Suprapubic skin (tissue), 4 donors: ENCODE data around the gene TBC1D13. TPM values are rescaled to one million over a fixed set of nuclear protein-coding genes. Genes with fewer than 3 reads are reported as not detected.

Source experiments
- DNase-seq, 2 donors: peaks; one replicate each; pipeline ENCODE4 v3.0.0-alpha.2; 2019; ENCODE audit warnings: low spot score in 2 of 2
- H3K27ac ChIP-seq: fragments of 200-600 bp; sonication (generic); one replicate; pipeline ENCODE4 v1.5.1; 2019
- H3K27me3 ChIP-seq: fragments of 200-600 bp; sonication (generic); one replicate; pipeline ENCODE4 v1.5.1; 2019
- H3K36me3 ChIP-seq: fragments of 200-600 bp; sonication (generic); one replicate; pipeline ENCODE4 v1.5.1; 2019
- H3K4me1 ChIP-seq: fragments of 200-600 bp; sonication (generic); one replicate; pipeline ENCODE4 v1.5.1; 2019
- H3K4me3 ChIP-seq: fragments of 200-600 bp; sonication (generic); one replicate; pipeline ENCODE4 v1.5.1; 2019; ENCODE audit warnings: mild to moderate bottlenecking
- H3K9me3 ChIP-seq: fragments of 200-600 bp; sonication (generic); one replicate; pipeline ENCODE4 v1.5.1; 2019
- EP300 ChIP-seq: sonication (generic); formaldehyde crosslinking; IDR thresholded peaks from one replicate; pipeline ENCODE4 v1.6.1; 2017; ENCODE audit warnings: antibody characterized with exemption
- POLR2A ChIP-seq, 2 donors: fragments of 450-650 bp; IDR thresholded peaks; one replicate each; pipeline ENCODE4 v1.6.1; 2017; ENCODE audit warnings: antibody characterized with exemption in 2 of 2, mild to moderate bottlenecking in 2 of 2, moderate library complexity in 2 of 2
- POLR2AphosphoS5 ChIP-seq, 3 donors: sonication (generic); formaldehyde crosslinking; IDR thresholded peaks; one replicate each; pipeline ENCODE4 v1.6.1; 2017; ENCODE audit warnings: antibody characterized with exemption in 3 of 3
- WGBS: methylation state at CpG from one replicate; pipeline ENCODE4 v1.1.5; 2018; 5-methylcytosine and 5-hydroxymethylcytosine counted together
- total RNA-seq, 4 donors: library from RNA; depleted of rRNA; stranded (reverse); fragments of >200 nt; gene quantifications; one replicate each; pipeline ENCODE4 v1.1.0, GENCODE V29; 2016
- TF ChIP-seq, protein P1 (sequence below), 2 donors: fragments of 200-600 bp in 1 of 2; fragments of 450-650 bp in 1 of 2; sonication (generic) in 1 of 2; IDR thresholded peaks; one replicate each; pipeline ENCODE4 v1.5.1; 2016 to 2019; ENCODE audit warnings: antibody characterized with exemption in 2 of 2, mild to moderate bottlenecking in 1 of 2, moderate library complexity in 1 of 2

TBC1D13 gene, protein sequence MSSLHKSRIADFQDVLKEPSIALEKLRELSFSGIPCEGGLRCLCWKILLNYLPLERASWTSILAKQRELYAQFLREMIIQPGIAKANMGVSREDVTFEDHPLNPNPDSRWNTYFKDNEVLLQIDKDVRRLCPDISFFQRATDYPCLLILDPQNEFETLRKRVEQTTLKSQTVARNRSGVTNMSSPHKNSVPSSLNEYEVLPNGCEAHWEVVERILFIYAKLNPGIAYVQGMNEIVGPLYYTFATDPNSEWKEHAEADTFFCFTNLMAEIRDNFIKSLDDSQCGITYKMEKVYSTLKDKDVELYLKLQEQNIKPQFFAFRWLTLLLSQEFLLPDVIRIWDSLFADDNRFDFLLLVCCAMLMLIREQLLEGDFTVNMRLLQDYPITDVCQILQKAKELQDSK
- 10 to 100 TPM; 11.9 to 27.8 (median 20.0) TPM for total RNA-seq

DNA sequence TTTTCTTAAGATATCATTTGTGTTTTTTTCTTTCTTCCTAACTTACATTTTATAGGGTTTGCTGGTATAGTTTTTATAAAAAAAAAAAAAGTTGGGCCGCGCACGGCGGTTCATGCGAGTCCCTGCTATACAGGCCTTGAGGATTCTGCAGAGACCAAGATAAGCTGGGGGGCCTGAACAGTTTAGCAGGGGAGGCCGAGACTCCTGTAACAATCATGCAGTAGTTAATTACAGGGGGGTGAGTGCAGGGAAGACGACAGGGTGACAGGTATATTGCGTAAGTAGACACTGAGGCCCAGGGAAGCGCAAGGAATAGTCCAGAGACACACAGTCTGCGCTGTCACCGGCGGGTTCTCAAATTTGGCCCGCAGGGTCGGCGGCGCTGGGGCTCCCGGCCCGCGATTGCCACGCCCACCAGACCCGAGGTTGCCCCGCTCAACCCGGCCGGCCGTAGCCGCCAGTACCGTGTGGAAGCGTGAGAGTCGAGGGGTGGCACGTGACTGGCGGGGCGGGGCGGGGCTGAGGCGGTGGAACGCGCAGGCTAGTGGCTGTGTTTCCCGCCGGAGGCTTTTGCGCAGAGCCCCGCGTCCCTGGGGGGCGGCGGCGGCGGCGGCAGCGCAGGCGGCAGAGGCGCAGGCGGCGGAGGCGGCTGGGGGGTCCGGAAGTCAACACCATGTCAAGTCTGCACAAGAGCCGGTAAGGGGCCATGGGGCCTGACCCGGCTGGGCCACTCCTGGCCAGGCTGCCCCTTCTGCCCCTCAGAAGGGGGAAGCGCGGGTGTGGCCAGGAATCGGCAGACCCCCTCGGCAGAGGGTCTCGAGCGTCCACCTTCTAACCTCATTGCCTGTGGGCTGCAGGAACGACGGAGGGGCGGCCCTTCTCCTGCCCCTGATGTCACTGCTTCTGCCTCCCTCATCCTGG, at the start of gene TBC1D13:
Gene TBC1D13, plus strand, starts transcription at position 573 of the 921 bp plus-strand sequence. Its CDS starts 101 bp downstream, at position 674.
- WGBS, result 24% methylated on average over 15 of the region's 64 CpGs
- no peak for TF ChIP-seq EP300
- peak in 2 of 3 donors; percentile 28 to 81 for TF ChIP-seq POLR2AphosphoS5 (IDR thresholded peaks at IDR 0.05)
- no peaks in the 10 kb centered on the region for H3K9me3 ChIP-seq
- peaks cover 16% of the 10 kb centered on the region for H3K4me1 ChIP-seq
- peak within 1 kb of the TSS; percentile 85 for H3K27ac ChIP-seq
- peak within 1 kb of the TSS; percentile 79 for H3K4me3 ChIP-seq
- peaks cover 22% of the 10 kb centered on the region for H3K36me3 ChIP-seq
- no peaks in the 10 kb centered on the region for H3K27me3 ChIP-seq
- DNase-seq, result peak; percentile 95 to 96

DNA sequence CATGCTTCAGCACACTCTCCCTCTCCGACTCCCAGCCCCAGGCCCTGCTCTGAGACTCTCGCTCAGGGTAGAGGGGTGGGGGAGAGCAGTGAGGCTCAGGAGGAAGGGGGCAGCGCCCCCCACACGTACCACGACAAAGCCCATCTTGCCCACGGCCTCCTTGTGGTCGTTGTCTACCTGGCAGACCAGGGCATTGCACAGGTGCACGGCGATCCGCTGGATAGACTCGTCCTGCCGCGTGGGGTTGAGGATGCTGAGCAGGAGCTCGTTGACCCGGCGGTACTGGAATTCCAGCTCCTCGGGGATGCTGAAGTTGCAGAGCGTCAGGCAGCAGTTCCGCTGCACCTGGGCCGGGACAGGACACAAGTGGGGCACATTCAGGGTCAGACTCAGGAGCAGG, 44.7 kb upstream of the TBC1D13 start:
- Histone ChIP-seq H3K4me1 (no peaks in the 10 kb centered on the region), H3K4me3 (no peak overlapping the region), H3K36me3 (peaks cover 55% of the 10 kb centered on the region), H3K27me3 (no peaks in the 10 kb centered on the region), H3K9me3 (no peaks in the 10 kb centered on the region), H3K27ac (no peak overlapping the region)
- TF ChIP-seq POLR2AphosphoS5 (IDR thresholded peaks at IDR 0.05) (no peak), EP300 (no peak), POLR2A (IDR thresholded peaks at IDR 0.05) (no peak)
- TF ChIP-seq, protein P1, sequence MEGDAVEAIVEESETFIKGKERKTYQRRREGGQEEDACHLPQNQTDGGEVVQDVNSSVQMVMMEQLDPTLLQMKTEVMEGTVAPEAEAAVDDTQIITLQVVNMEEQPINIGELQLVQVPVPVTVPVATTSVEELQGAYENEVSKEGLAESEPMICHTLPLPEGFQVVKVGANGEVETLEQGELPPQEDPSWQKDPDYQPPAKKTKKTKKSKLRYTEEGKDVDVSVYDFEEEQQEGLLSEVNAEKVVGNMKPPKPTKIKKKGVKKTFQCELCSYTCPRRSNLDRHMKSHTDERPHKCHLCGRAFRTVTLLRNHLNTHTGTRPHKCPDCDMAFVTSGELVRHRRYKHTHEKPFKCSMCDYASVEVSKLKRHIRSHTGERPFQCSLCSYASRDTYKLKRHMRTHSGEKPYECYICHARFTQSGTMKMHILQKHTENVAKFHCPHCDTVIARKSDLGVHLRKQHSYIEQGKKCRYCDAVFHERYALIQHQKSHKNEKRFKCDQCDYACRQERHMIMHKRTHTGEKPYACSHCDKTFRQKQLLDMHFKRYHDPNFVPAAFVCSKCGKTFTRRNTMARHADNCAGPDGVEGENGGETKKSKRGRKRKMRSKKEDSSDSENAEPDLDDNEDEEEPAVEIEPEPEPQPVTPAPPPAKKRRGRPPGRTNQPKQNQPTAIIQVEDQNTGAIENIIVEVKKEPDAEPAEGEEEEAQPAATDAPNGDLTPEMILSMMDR (IDR thresholded peaks at IDR 0.05), result no peak
- no peak for DNase-seq
- 87% methylated on average over 20 of the region's 20 CpGs for WGBS

DNA sequence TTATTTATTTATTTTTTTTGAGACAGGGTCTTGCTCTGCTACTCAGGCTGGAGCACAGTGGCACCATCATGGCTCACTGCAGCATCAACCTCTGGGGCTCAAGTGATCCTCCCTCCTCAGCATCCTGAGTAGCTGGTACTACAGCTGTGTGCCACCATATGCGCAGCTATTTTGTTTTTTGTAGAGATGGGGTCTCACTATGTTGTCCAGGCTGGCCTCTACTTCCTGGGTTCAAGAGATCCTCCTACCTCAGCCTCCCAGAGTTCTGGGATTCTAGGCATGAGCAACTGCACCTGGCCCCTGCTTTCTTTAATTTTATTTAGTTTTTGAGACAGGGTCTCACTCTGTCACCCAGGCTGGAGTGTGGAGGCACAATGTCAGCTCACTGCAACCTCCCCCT, 43.6 kb upstream of the TBC1D13 start:
- Histone ChIP-seq H3K27ac (no peak overlapping the region), H3K9me3 (no peaks in the 10 kb centered on the region), H3K27me3 (no peaks in the 10 kb centered on the region), H3K36me3 (peaks cover 58% of the 10 kb centered on the region), H3K4me1 (no peaks in the 10 kb centered on the region), H3K4me3 (no peak overlapping the region)
- WGBS, result 95% methylated on average over 1 of the region's 1 CpG
- no peak for DNase-seq
- TF ChIP-seq EP300, result no peak
- no peak for TF ChIP-seq POLR2AphosphoS5 (IDR thresholded peaks at IDR 0.05)
- TF ChIP-seq, protein P1 (IDR thresholded peaks at IDR 0.05), result no peak
- TF ChIP-seq POLR2A (IDR thresholded peaks at IDR 0.05), result no peak

DNA sequence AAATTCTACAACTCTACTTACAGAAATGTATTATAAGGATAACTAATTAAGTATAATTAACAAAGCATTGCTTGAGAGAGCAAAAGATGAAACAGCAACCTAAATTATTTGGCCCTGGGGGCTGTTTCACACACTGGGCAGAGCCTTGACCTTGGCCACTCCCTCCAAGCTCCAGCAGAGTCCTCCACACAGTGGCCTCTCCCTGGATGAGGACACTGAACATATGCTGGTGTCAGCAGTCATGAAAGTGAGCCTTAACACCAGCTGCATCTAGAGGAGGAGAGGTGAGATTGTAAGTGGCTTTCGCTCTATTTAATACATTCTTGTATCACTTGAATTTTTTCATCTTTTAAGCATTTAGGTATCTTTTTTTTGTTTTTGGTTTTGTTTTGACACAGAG, 39.8 kb upstream of the TBC1D13 start:
- Histone ChIP-seq H3K36me3 (peaks cover 52% of the 10 kb centered on the region), H3K27ac (no peak overlapping the region), H3K27me3 (no peaks in the 10 kb centered on the region), H3K9me3 (no peaks in the 10 kb centered on the region), H3K4me1 (no peaks in the 10 kb centered on the region), H3K4me3 (no peak overlapping the region)
- no peak for DNase-seq
- TF ChIP-seq POLR2A (IDR thresholded peaks at IDR 0.05) (no peak), EP300 (no peak), POLR2AphosphoS5 (IDR thresholded peaks at IDR 0.05) (no peak)
- TF ChIP-seq, protein P1 (IDR thresholded peaks at IDR 0.05), result no peak
- WGBS, result 93% methylated on average over 1 of the region's 1 CpG

DNA sequence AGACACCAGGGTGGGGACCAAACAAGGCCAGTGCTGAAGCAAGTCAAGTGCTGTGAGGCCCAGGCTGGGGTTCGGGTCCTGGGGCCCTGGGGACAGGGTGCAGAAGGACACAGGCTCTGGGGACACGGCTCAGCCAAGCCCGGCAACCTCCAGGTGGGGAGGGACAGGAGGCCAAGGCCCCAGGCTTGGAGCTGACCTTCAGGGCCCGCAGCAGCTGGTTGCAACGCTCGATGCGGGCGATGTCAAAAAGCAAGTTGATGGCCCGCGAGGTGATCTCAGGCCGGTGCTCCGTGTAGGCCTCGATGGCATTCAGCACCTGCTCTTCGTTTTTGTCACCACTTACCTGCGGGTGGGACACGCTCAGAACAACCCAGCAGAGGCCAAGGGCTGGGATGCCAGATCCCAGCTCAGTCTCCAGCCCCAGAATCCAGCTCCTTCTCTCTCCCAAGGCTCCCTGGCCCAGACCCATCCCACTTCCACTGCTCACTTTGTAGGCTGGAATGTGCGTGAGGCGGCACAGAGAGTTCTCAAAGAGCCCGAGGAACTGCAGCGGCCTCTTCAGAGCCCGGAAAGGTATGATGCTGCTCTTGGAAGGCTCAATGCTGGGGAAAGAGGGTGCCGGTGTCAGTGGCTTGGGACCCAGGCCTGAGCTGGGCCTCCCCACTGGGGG, 36.0 kb upstream of the TBC1D13 start:
- no peak overlapping the region for H3K4me3 ChIP-seq
- H3K27ac ChIP-seq, result no peak overlapping the region
- H3K27me3 ChIP-seq, result no peaks in the 10 kb centered on the region
- TF ChIP-seq POLR2A (IDR thresholded peaks at IDR 0.05) (no peak), EP300 (no peak), POLR2AphosphoS5 (IDR thresholded peaks at IDR 0.05) (no peak)
- TF ChIP-seq, protein P1 (IDR thresholded peaks at IDR 0.05), result no peak
- 94% methylated on average over 7 of the region's 22 CpGs for WGBS
- no peak for DNase-seq
- no peaks in the 10 kb centered on the region for H3K4me1 ChIP-seq
- H3K36me3 ChIP-seq, result peaks cover 63% of the 10 kb centered on the region
- H3K9me3 ChIP-seq, result no peaks in the 10 kb centered on the region
